GM18507 (cell line): ENCODE measurements around the gene TRMT61A.
A peak's percentile ranks its signal among the peaks of the same experiment; 100 is the strongest.

Source experiments
- DNase-seq: peaks from one replicate; pipeline ENCODE4 v3.0.0; 2011; ENCODE audit warnings: low read depth; ENCODE audit not compliant: insufficient read length; ENCODE audit errors: extremely low spot score
- FAIRE-seq: peaks from 2 replicates; lab custom pipeline; 2011; peaks lifted over from hg19 to GRCh38; lab: Jason Lieb, UNC

Gene TRMT61A

GRCh38 chr14:103528587-103529382 is at the start of gene TRMT61A:
Gene TRMT61A, plus strand, starts transcription at chr14:103529196. Its CDS starts 783 bp downstream, at chr14:103529979.
- DNase-seq: peak; percentile 95
- FAIRE-seq: peak; percentile 86

GRCh38 chr14:103480595-103480994 is 48.4 kb upstream of the TRMT61A start:
- FAIRE-seq (peak; percentile 76), DNase-seq (no peak)

GRCh38 chr14:103483600-103483999 is 45.4 kb upstream of the TRMT61A start:
- DNase-seq (no peak), FAIRE-seq (no peak)

GRCh38 chr14:103485504-103485903 is 43.5 kb upstream of the TRMT61A start:
- FAIRE-seq (no peak), DNase-seq (no peak)

- DNase-seq (no peak), FAIRE-seq (no peak)
Observed at GRCh38 chr14:103488071-103488470, 40.9 kb upstream of the TRMT61A start.

GRCh38 chr14:103488960-103489359 is 40.0 kb upstream of the TRMT61A start:
- DNase-seq: no peak
- no peak for FAIRE-seq

- FAIRE-seq: no peak
- no peak for DNase-seq
Observed at GRCh38 chr14:103489621-103490020, 39.4 kb upstream of the TRMT61A start.

GRCh38 chr14:103491691-103492090 is 37.3 kb upstream of the TRMT61A start:
- FAIRE-seq (no peak), DNase-seq (no peak)

- no peak for FAIRE-seq
- no peak for DNase-seq
Observed at GRCh38 chr14:103492156-103492925, 36.7 kb upstream of the TRMT61A start.

- FAIRE-seq (no peak), DNase-seq (no peak)
Observed at GRCh38 chr14:103495854-103496253, 33.1 kb upstream of the TRMT61A start.

- FAIRE-seq: no peak
- no peak for DNase-seq
Observed at GRCh38 chr14:103496776-103497175, 32.2 kb upstream of the TRMT61A start.

- no peak for DNase-seq
- FAIRE-seq: no peak
Observed at GRCh38 chr14:103499709-103500108, 29.3 kb upstream of the TRMT61A start.

- no peak for DNase-seq
- FAIRE-seq: peak; percentile 65
Observed at GRCh38 chr14:103500148-103500990, 28.6 kb upstream of the TRMT61A start.

GRCh38 chr14:103501041-103501870 is 27.7 kb upstream of the TRMT61A start:
- no peak for FAIRE-seq

GRCh38 chr14:103501921-103502669 is 26.9 kb upstream of the TRMT61A start:
- DNase-seq (no peak), FAIRE-seq (no peak)

More at GRCh38 chr14:103501041-103501870, 27.7 kb upstream of the TRMT61A start:
- no peak for DNase-seq

GRCh38 chr14:103502877-103503276 is 26.1 kb upstream of the TRMT61A start:
- no peak for FAIRE-seq
- DNase-seq: no peak

- no peak for FAIRE-seq
Observed at GRCh38 chr14:103503296-103503695, 25.7 kb upstream of the TRMT61A start.

GRCh38 chr14:103504991-103505565 is 23.9 kb upstream of the TRMT61A start:
- DNase-seq (no peak), FAIRE-seq (no peak)

More at GRCh38 chr14:103503296-103503695, 25.7 kb upstream of the TRMT61A start:
- no peak for DNase-seq
